K562 (cell line): ENCODE results near the gene WDR70. TPM values are rescaled to one million over a fixed set of nuclear protein-coding genes. Genes with fewer than 3 reads are reported as not detected.

Experiments used
- ATAC-seq: fragments of 200-7000 bp; cut with Tn5 transposase; 3 replicates; pipeline ENCODE4 v1.9.1; 2020; ENCODE audit warnings: moderate library complexity
- BruUV-seq: library from RNA; stranded (reverse); fragments of 400-500 nt; replicated peaks from 2 replicates; lab custom pipeline; 2021; lab: Mats Ljungman, UMichigan
- CTCF ChIA-PET: fragments of 300-600 bp; formaldehyde crosslinking; extraction: SDS; loops from one replicate; lab custom pipeline; 2021; ENCODE audit warnings: low intra/inter-chr PET ratio; lab: Yijun Ruan, JAX
- POLR2A ChIA-PET: fragments of 300-600, 350-650 bp; sonication (Branson Sonifier 250); formaldehyde crosslinking; extraction: SDS; loops from one replicate; lab custom pipeline; 2021; ENCODE audit warnings: antibody characterized with exemption, inconsistent platforms; lab: Yijun Ruan, JAX
- DNase-seq, 4 experiments: peaks; one replicate each; pipeline versions ENCODE4 v3.0.0 to v3.0.0-alpha.2; 2011 to 2018; ENCODE audit warnings: low spot score in 3 of 4, mixed read lengths in 3 of 4; ENCODE audit errors: extremely low read depth in 1 of 4
- FAIRE-seq: peaks from 2 replicates; lab custom pipeline; 2011; peaks lifted over from hg19 to GRCh38; lab: Jason Lieb, UNC
- H2AFZ ChIP-seq: 2 replicates; pipeline ENCODE4 v1.6.0; 2011; ENCODE audit warnings: low read depth, low read length, control low read depth, inconsistent platforms
- H3K27ac ChIP-seq: fragments of 200-600 bp; 3 replicates; pipeline ENCODE4 v1.8.0; 2011; ENCODE audit warnings: low read depth, mild to moderate bottlenecking, control low read depth, inconsistent platforms, low read length, moderate library complexity, mixed read lengths; ENCODE audit errors: extremely low read depth
- H3K27me3 ChIP-seq, 2 experiments: fragments of 300-600 bp in 1 of 2; 2 replicates in 1 of 2; 3 replicates in 1 of 2; pipeline versions ENCODE4 v1.6.0 to v1.8.0; 2011; ENCODE audit warnings: inconsistent platforms in 2 of 2, low read length in 2 of 2, mild to moderate bottlenecking in 1 of 2, mixed read lengths in 1 of 2, moderate library complexity in 1 of 2; ENCODE audit not compliant: control insufficient read depth in 2 of 2, insufficient read depth in 2 of 2
- H3K36me3 ChIP-seq: fragments of 300-600 bp; 3 replicates; pipeline ENCODE4 v1.8.0; 2011; ENCODE audit warnings: mild to moderate bottlenecking, low read length, inconsistent platforms; ENCODE audit not compliant: control insufficient read depth, insufficient read depth
- H3K4me1 ChIP-seq, 2 experiments: fragments of 200-600 bp in 1 of 2; replicated peaks in 1 of 2; 2 replicates in 1 of 2; 3 replicates in 1 of 2; pipeline versions ENCODE4 v1.5.1 to v1.8.0; 2011; ENCODE audit warnings: inconsistent platforms in 2 of 2, low read length in 2 of 2, mild to moderate bottlenecking in 1 of 2, mixed read lengths in 1 of 2, moderate library complexity in 1 of 2; ENCODE audit not compliant: control insufficient read depth in 2 of 2, insufficient read depth in 2 of 2
- H3K4me2 ChIP-seq: 2 replicates; pipeline ENCODE4 v1.6.1; 2011; ENCODE audit warnings: low read length, control low read depth, inconsistent platforms, mixed read lengths; ENCODE audit not compliant: insufficient read depth
- H3K4me3 ChIP-seq: fragments of 200-600 bp; sonication (generic), shearing (Covaris generic); 2 replicates; pipeline ENCODE4 v1.5.1; 2016; ENCODE audit warnings: control low read depth, inconsistent platforms
- H3K79me2 ChIP-seq: fragments of 200-600 bp; 3 replicates; pipeline ENCODE4 v1.8.0; 2011; ENCODE audit warnings: low read length, inconsistent platforms; ENCODE audit not compliant: control insufficient read depth, insufficient read depth
- H3K9ac ChIP-seq, 2 experiments: 2 replicates each; pipeline versions ENCODE4 v1.6.0 to v1.6.1; 2011; ENCODE audit warnings: low read depth in 2 of 2, low read length in 2 of 2, control low read depth in 1 of 2, inconsistent platforms in 1 of 2, mild to moderate bottlenecking in 1 of 2, mixed read lengths in 1 of 2; ENCODE audit not compliant: insufficient read depth in 1 of 2
- H3K9me1 ChIP-seq: one replicate; pipeline ENCODE4 v1.6.0; 2011; ENCODE audit warnings: inconsistent platforms, mild to moderate bottlenecking, low read length, moderate library complexity; ENCODE audit not compliant: control insufficient read depth, insufficient read depth
- H3K9me3 ChIP-seq: replicated peaks from 2 replicates; pipeline ENCODE4 v1.5.1; 2011; ENCODE audit warnings: low read depth, low read length, inconsistent platforms; ENCODE audit not compliant: control insufficient read depth, insufficient read depth
- H4K20me1 ChIP-seq: replicated peaks from 2 replicates; pipeline ENCODE4 v1.6.1; 2011; ENCODE audit warnings: low read length, inconsistent platforms, mixed read lengths; ENCODE audit not compliant: control insufficient read depth, insufficient read depth
- BCL6 ChIP-seq: fragments of 250-450 bp; sonication (Bioruptor Pico); IDR thresholded peaks from 2 replicates; pipeline ENCODE4 v1.4.0; 2020
- CAMTA2 ChIP-seq: fragments of 250-450 bp; sonication (Bioruptor Pico); conservative IDR thresholded peaks from 2 replicates; pipeline ENCODE4 v1.5.1; 2022
- CEBPB ChIP-seq: fragments of 450-650 bp; IDR thresholded peaks from 2 replicates; pipeline ENCODE4 v1.6.1; 2016; ENCODE audit warnings: missing genetic modification characterization, missing compliant biosample characterization
- CEBPG ChIP-seq, 3 experiments: fragments of 200-800 bp in 1 of 3; sonication (Bioruptor generic) in 1 of 3; sonication (generic) in 1 of 3; formaldehyde crosslinking in 1 of 3; IDR thresholded peaks in 2 of 3; conservative IDR thresholded peaks in 1 of 3; 2 replicates each; pipeline versions ENCODE4 v1.6.1 to v1.8.0; 2016 to 2022; ENCODE audit warnings: missing compliant biosample characterization in 2 of 3, missing genetic modification characterization in 2 of 3, mild to moderate bottlenecking in 1 of 3, missing genetic modification reagents in 1 of 3
- CLOCK ChIP-seq: fragments of 250-450 bp; sonication (Bioruptor Pico); IDR thresholded peaks from 2 replicates; pipeline ENCODE4 v1.4.0; 2020; ENCODE audit warnings: mild to moderate bottlenecking, moderate library complexity, borderline replicate concordance
- MCM2 ChIP-seq: fragments of 450-650 bp; IDR thresholded peaks from 2 replicates; pipeline ENCODE4 v1.6.1; 2017; ENCODE audit warnings: low read depth, mild to moderate bottlenecking
- PHB2 ChIP-seq: fragments of 450-650 bp; IDR thresholded peaks from 2 replicates; pipeline ENCODE4 v1.6.1; 2017; ENCODE audit warnings: low read depth
- ZNF282 ChIP-seq: sonication (generic); formaldehyde crosslinking; IDR thresholded peaks from 2 replicates; pipeline ENCODE4 v1.8.1; 2023; ENCODE audit warnings: missing genetic modification reagents
- WGBS: fragments of 100-300 bp; shearing (Covaris generic); methylation state at CpG from one replicate; pipeline ENCODE4 v1.1.6; 2016; ENCODE audit warnings: low coverage, mixed read lengths; ENCODE audit not compliant: insufficient coverage; ENCODE audit errors: missing lambda C conversion rate; 5-methylcytosine and 5-hydroxymethylcytosine counted together
- in situ Hi-C: fragments of 300-500 bp; cut with MboI; formaldehyde crosslinking; loops from 4 replicates; pipeline ENCODE4 v1.15.0; 2018; ENCODE audit warnings: inconsistent platforms, mixed read lengths
- intact Hi-C: fragments of 100-400 bp; cut with micrococcal nuclease; formaldehyde crosslinking; loops from 2 replicates; pipeline ENCODE4 v1.14.2; 2022
- polyA plus RNA-seq, 8 experiments: library from polyadenylated mRNA; depleted of rRNA in 4 of 8; stranded (reverse) in 5 of 8; unstranded in 3 of 8; fragments of >200 nt; fragmentation: Nextera tagmentation in 2 of 8; fragmentation: Illumina TruSeq in 1 of 8; extraction: Ambion mirVana in 2 of 8; extraction: Trizol in 1 of 8; gene quantifications; 2 replicates each; pipeline versions ENCODE4 v1.2.1 to v1.2.3, GENCODE V29; 2011 to 2014; ENCODE audit warnings: inconsistent platforms in 1 of 8, missing spikeins in 1 of 8
- total RNA-seq, 7 experiments: library from RNA; depleted of rRNA in 6 of 7; stranded (reverse); fragments of >200 nt in 6 of 7; fragmentation: Illumina TruSeq in 2 of 7; extraction: Trizol in 2 of 7; gene quantifications; 2 replicates each; pipeline versions ENCODE4 v1.2.1 to v1.2.3, GENCODE V29; 2011 to 2021; ENCODE audit warnings: low replicate concordance in 1 of 7

The WDR70 gene
- total and polyA plus RNA-seq, 9 of the 15 experiments (the other 6 are each of a cell fraction or from before 2014, with no cell fraction given), result 16.8 to 46.6 (median 38.8) TPM

DNA sequence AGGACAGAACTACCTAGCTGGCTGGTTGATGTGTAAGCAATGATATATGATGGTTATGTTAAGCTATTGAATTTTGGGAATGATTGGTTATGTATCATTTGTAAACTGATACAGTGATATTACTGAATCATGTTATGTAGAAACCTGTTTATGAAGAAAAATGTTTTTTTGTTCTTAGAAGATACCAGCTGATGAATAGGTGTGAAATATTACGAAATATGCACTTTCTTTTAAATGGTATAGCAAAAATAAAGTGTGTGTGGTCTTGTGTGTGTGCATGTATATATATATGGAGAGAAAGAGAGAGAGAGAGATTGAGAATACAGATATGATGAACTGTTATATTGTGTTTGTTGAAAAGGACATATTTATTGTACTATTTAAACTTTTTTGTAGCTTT lies 164.1 kb downstream of the WDR70 start:
- no peaks in the 10 kb centered on the region for H3K9me1 ChIP-seq
- H2AFZ ChIP-seq, result no peak overlapping the region
- no peak for ATAC-seq
- ChIA-PET POLR2A (interaction anchor here (1.0 to 3.4 kb wide), 3 partner anchors 10 to 114 kb away, joined by 3 to 15 read pairs (median 7); no protein-coding TSS in a partner anchor), CTCF (no interaction called here)
- BruUV-seq, result no TSS peak
- in situ Hi-C loops, result no loop called here
- no peak for FAIRE-seq
- H3K9me3 ChIP-seq, result no peaks in the 10 kb centered on the region
- no peaks in the 10 kb centered on the region for H3K4me1 ChIP-seq
- H3K36me3 ChIP-seq, result no peaks in the 10 kb centered on the region
- no peak overlapping the region for H3K9ac ChIP-seq
- intact Hi-C loops, result no loop called here
- no peak overlapping the region for H3K4me3 ChIP-seq
- H3K79me2 ChIP-seq, result no peaks in the 10 kb centered on the region
- no peak overlapping the region for H3K4me2 ChIP-seq
- no peak for DNase-seq
- H3K27ac ChIP-seq, result no peak overlapping the region
- TF ChIP-seq CEBPB (tag) (peak; percentile 72), CEBPG (CRISPR knock-in tag; IDR thresholded peaks at IDR 0.05) (no peak), CEBPG (tag; conservative IDR thresholded peaks at IDR 0.05 in 1 of 2, IDR thresholded peaks at IDR 0.05 in 1 of 2) (peak in 1 of 2 experiments; percentile 47; a peak in 1 of 4 replicates), PHB2 (no peak), CAMTA2 (CRISPR knock-in tag) (no peak), CLOCK (CRISPR knock-in tag) (no peak), BCL6 (CRISPR knock-in tag) (no peak), ZNF282 (no peak), MCM2 (no peak)
- TF ChIP-seq, all 486 proteins: peak for 2
- Histone ChIP-seq H4K20me1 (no peaks in the 10 kb centered on the region), H3K27me3 (no peaks in the 10 kb centered on the region)
- 83% methylated on average over 1 of the region's 1 CpG for WGBS
